CD4-positive, alpha-beta T cell treated with Interferon alpha-2 for 1 hour (primary cell): Measurements from ENCODE around the gene HAX1.
"Not testable (repeated sequence)": the region's sequence is repeated elsewhere in the genome, so short reads cannot be mapped to it uniquely, and the experiment has no call there.

ENCODE experiments used
- DNase-seq, 2 donors: peaks; one replicate each; pipeline ENCODE4 v3.0.0-alpha.2; 2020 to 2022

Gene HAX1

GRCh38 chr1:154272217-154272998 is at the start of gene HAX1:
Gene HAX1 (plus strand): TSS chr1:154272629. CDS start chr1:154272724, 95 bp downstream.
- DNase-seq: peak; percentile 99

GRCh38 chr1:154222918-154223317 is 49.5 kb upstream of the HAX1 start:
- DNase-seq: no peak

- DNase-seq: no peak
These were observed 48.8 kb upstream of the HAX1 start for GRCh38 chr1:154223621-154224020.

GRCh38 chr1:154225370-154225769 is 47.1 kb upstream of the HAX1 start:
- no peak for DNase-seq

- not testable (repeated sequence) for DNase-seq
These were observed 41.3 kb upstream of the HAX1 start for GRCh38 chr1:154231112-154231511.

- DNase-seq: not testable (repeated sequence)
These were observed 39.3 kb upstream of the HAX1 start for GRCh38 chr1:154233127-154233526.

- no peak for DNase-seq
These were observed 35.6 kb upstream of the HAX1 start for GRCh38 chr1:154236855-154237254.

- DNase-seq: no peak
These were observed 35.0 kb upstream of the HAX1 start for GRCh38 chr1:154237435-154237834.

GRCh38 chr1:154237880-154238506 is 34.4 kb upstream of the HAX1 start:
- no peak for DNase-seq

- DNase-seq: no peak
These were observed 32.9 kb upstream of the HAX1 start for GRCh38 chr1:154239491-154239890.

- DNase-seq: no peak
These were observed 32.1 kb upstream of the HAX1 start for GRCh38 chr1:154240294-154240833.

GRCh38 chr1:154241703-154242351 is 30.6 kb upstream of the HAX1 start:
- DNase-seq: peak in 1 of 2 donors; percentile 25

- no peak for DNase-seq
These were observed 18.8 kb upstream of the HAX1 start for GRCh38 chr1:154253671-154254070.

- DNase-seq: no peak
These were observed 15.7 kb upstream of the HAX1 start for GRCh38 chr1:154256686-154257085.

GRCh38 chr1:154258784-154259183 is 13.6 kb upstream of the HAX1 start:
- DNase-seq: no peak

GRCh38 chr1:154260127-154260526 is 12.3 kb upstream of the HAX1 start:
- no peak for DNase-seq

- no peak for DNase-seq
These were observed 8.7 kb upstream of the HAX1 start for GRCh38 chr1:154263465-154264332.

- DNase-seq: no peak
These were observed 8.0 kb upstream of the HAX1 start for GRCh38 chr1:154264454-154264853.

- peak; percentile 18 to 57 for DNase-seq
These were observed 6.8 kb upstream of the HAX1 start for GRCh38 chr1:154265586-154265985.

GRCh38 chr1:154270833-154271232 is 1.6 kb upstream of the HAX1 start:
- no peak for DNase-seq

- no peak for DNase-seq
These were observed 652 bp downstream of the HAX1 start for GRCh38 chr1:154272999-154273563.

- peak; percentile 4 to 46 for DNase-seq
These were observed 4.4 kb downstream of the HAX1 start for GRCh38 chr1:154276797-154277196.
